IMR-90 (cell line): ENCODE data around the gene ZNF208. TPM values are rescaled to one million over a fixed set of nuclear protein-coding genes. Genes with fewer than 3 reads are reported as not detected.

Source experiments
- ATAC-seq: fragments of 200-7000 bp; cut with Tn5 transposase; 2 replicates; pipeline ENCODE4 v1.9.1; 2020; ENCODE audit warnings: low read depth, mild to moderate bottlenecking, moderate library complexity
- BruUV-seq: library from RNA; stranded (reverse); fragments of 400-500 nt; replicated peaks from 2 replicates; lab custom pipeline; 2021; lab: Mats Ljungman, UMichigan
- CTCF ChIA-PET: fragments of 300-600 bp; formaldehyde crosslinking; extraction: SDS; loops from one replicate; lab custom pipeline; 2021; ENCODE audit warnings: antibody characterized with exemption; lab: Yijun Ruan, JAX
- POLR2A ChIA-PET: fragments of 300-600 bp; sonication (Branson Sonifier 250); formaldehyde crosslinking; loops from one replicate; lab custom pipeline; 2022; ENCODE audit warnings: antibody characterized with exemption; ENCODE audit not compliant: unreplicated experiment; lab: Charles Lee
- DNase-seq: peaks from one replicate; pipeline ENCODE4 v3.0.0; 2013
- H2AFZ ChIP-seq: replicated peaks from 2 replicates; pipeline ENCODE3; 2013; ENCODE audit warnings: low read length, mild to moderate bottlenecking; ENCODE audit not compliant: poor library complexity
- H2AK5ac ChIP-seq: 2 replicates; pipeline ENCODE4 v1.6.1; 2013; ENCODE audit warnings: low read depth, low read length, inconsistent platforms
- H2AK9ac ChIP-seq: replicated peaks from 2 replicates; pipeline ENCODE3; 2013; ENCODE audit warnings: mild to moderate bottlenecking, low read depth, low read length, moderate library complexity; ENCODE audit not compliant: poor library complexity
- H2BK120ac ChIP-seq: 2 replicates; pipeline ENCODE4 v1.6.1; 2013; ENCODE audit warnings: low read depth, low read length, inconsistent platforms
- H2BK15ac ChIP-seq: 3 replicates; pipeline ENCODE4 v1.6.1; 2013; ENCODE audit warnings: low read depth, low read length, inconsistent platforms
- H2BK20ac ChIP-seq: 2 replicates; pipeline ENCODE4 v1.6.1; 2013; ENCODE audit warnings: low read depth, mild to moderate bottlenecking, inconsistent platforms, low read length, moderate library complexity
- H2BK5ac ChIP-seq: 2 replicates; pipeline ENCODE4 v1.6.1; 2013; ENCODE audit warnings: mild to moderate bottlenecking, low read depth, low read length, inconsistent platforms; ENCODE audit not compliant: poor library complexity, severe bottlenecking
- H3K14ac ChIP-seq: replicated peaks from 2 replicates; pipeline ENCODE4 v1.6.1; 2013; ENCODE audit warnings: low read depth, low read length, inconsistent platforms
- H3K18ac ChIP-seq: 2 replicates; pipeline ENCODE4 v1.6.1; 2013; ENCODE audit warnings: low read depth, low read length, control low read depth
- H3K23ac ChIP-seq: 2 replicates; pipeline ENCODE4 v1.6.1; 2013; ENCODE audit warnings: low read depth, low read length, inconsistent platforms
- H3K27ac ChIP-seq: 2 replicates; pipeline ENCODE4 v1.5.1; 2013; ENCODE audit warnings: mild to moderate bottlenecking, control low read depth, low read length; ENCODE audit not compliant: insufficient read depth
- H3K27me3 ChIP-seq: 2 replicates; pipeline ENCODE4 v1.6.1; 2013; ENCODE audit warnings: low read length; ENCODE audit not compliant: control insufficient read depth, insufficient read depth
- H3K36me3 ChIP-seq: 2 replicates; pipeline ENCODE4 v1.6.1; 2013; ENCODE audit warnings: low read length, mixed read lengths; ENCODE audit not compliant: control insufficient read depth, insufficient read depth
- H3K4ac ChIP-seq: 2 replicates; pipeline ENCODE4 v1.6.1; 2013; ENCODE audit warnings: low read depth, low read length, inconsistent platforms
- H3K4me1 ChIP-seq: 2 replicates; pipeline ENCODE4 v1.6.1; 2013; ENCODE audit warnings: low read length, mixed read lengths; ENCODE audit not compliant: control insufficient read depth, insufficient read depth
- H3K4me2 ChIP-seq: 2 replicates; pipeline ENCODE4 v1.6.1; 2013; ENCODE audit warnings: low read depth, mild to moderate bottlenecking, control low read depth, low read length, moderate library complexity
- H3K4me3 ChIP-seq: 2 replicates; pipeline ENCODE4 v1.5.1; 2013; ENCODE audit warnings: low read depth, mild to moderate bottlenecking, control low read depth, low read length, moderate library complexity; ENCODE audit not compliant: insufficient read depth
- H3K56ac ChIP-seq: 2 replicates; pipeline ENCODE4 v1.6.1; 2013; ENCODE audit warnings: low read length, inconsistent platforms; ENCODE audit not compliant: insufficient read depth; ENCODE audit errors: extremely low read depth
- H3K79me1 ChIP-seq, 2 experiments: 2 replicates each; pipeline ENCODE4 v1.6.1; 2013; ENCODE audit warnings: low read length in 2 of 2, inconsistent platforms in 1 of 2, low read depth in 1 of 2
- H3K9ac ChIP-seq: 2 replicates; pipeline ENCODE4 v1.6.1; 2013; ENCODE audit warnings: low read depth, low read length, control low read depth
- H3K9me1 ChIP-seq: 2 replicates; pipeline ENCODE4 v1.6.1; 2013; ENCODE audit warnings: low read length, inconsistent platforms; ENCODE audit not compliant: insufficient read depth
- H3K9me3 ChIP-seq: 2 replicates; pipeline ENCODE4 v1.6.1; 2013; ENCODE audit warnings: low read length; ENCODE audit not compliant: control insufficient read depth, insufficient read depth
- H4K20me1 ChIP-seq: 2 replicates; pipeline ENCODE4 v1.6.1; 2013; ENCODE audit warnings: low read length, inconsistent platforms; ENCODE audit not compliant: insufficient read depth
- H4K5ac ChIP-seq: 2 replicates; pipeline ENCODE4 v1.6.1; 2013; ENCODE audit warnings: mild to moderate bottlenecking, low read depth, low read length, control low read depth
- H4K8ac ChIP-seq, 2 experiments: 2 replicates each; pipeline ENCODE4 v1.6.1; 2013; ENCODE audit warnings: low read depth in 2 of 2, low read length in 2 of 2, control low read depth in 1 of 2, inconsistent platforms in 1 of 2
- H4K91ac ChIP-seq: 2 replicates; pipeline ENCODE4 v1.6.1; 2013; ENCODE audit warnings: low read depth, low read length, inconsistent platforms; ENCODE audit not compliant: insufficient read depth
- BHLHE40 ChIP-seq: fragments of 150-350 bp; IDR thresholded peaks from 2 replicates; pipeline ENCODE4 v1.6.1; 2016; ENCODE audit warnings: mild to moderate bottlenecking, low read depth, low read length
- CHD1 ChIP-seq: IDR thresholded peaks from 2 replicates; pipeline ENCODE4 v1.6.1; 2012; ENCODE audit warnings: low read depth, low read length, improper control_type of control experiment
- FOS ChIP-seq: fragments of 150-350 bp; IDR thresholded peaks from 2 replicates; pipeline ENCODE4 v1.6.1; 2016; ENCODE audit warnings: low read depth, low read length
- MAFK ChIP-seq: IDR thresholded peaks from 2 replicates; pipeline ENCODE4 v1.6.1; 2012; ENCODE audit warnings: low read depth, low read length, improper control_type of control experiment
- MXI1 ChIP-seq: IDR thresholded peaks from 2 replicates; pipeline ENCODE4 v1.6.1; 2012; ENCODE audit warnings: low read depth, mild to moderate bottlenecking, low read length, moderate library complexity, borderline replicate concordance
- RCOR1 ChIP-seq: IDR thresholded peaks from 2 replicates; pipeline ENCODE4 v1.6.1; 2012; ENCODE audit warnings: mild to moderate bottlenecking, low read length, improper control_type of control experiment; ENCODE audit not compliant: insufficient replicate concordance
- USF2 ChIP-seq: fragments of 150-350 bp; IDR thresholded peaks from 2 replicates; pipeline ENCODE4 v1.6.1; 2017; ENCODE audit warnings: mild to moderate bottlenecking, antibody characterized with exemption, low read length, low read depth
- dilution Hi-C: fragments of 300-500 bp; cut with HindIII; formaldehyde crosslinking; loops from one replicate; pipeline ENCODE4 v1.14.3; 2018; ENCODE audit warnings: low sequenced_read_pairs; ENCODE audit not compliant: unreplicated experiment
- in situ Hi-C: fragments of 300-500 bp; cut with MboI; formaldehyde crosslinking; loops from 3 replicates; pipeline ENCODE4 v1.14.3; 2019; ENCODE audit warnings: low sequenced_read_pairs, inconsistent platforms, mixed read lengths
- intact Hi-C: fragments of 100-400 bp; cut with micrococcal nuclease; formaldehyde crosslinking; loops from 2 replicates; pipeline ENCODE4 v1.10.0; 2022
- polyA plus RNA-seq, 3 experiments: library from polyadenylated mRNA; depleted of rRNA; stranded (reverse); fragments of >200 nt; gene quantifications; 2 replicates each; pipeline ENCODE4 v1.2.3, GENCODE V29; 2012; ENCODE audit warnings: low replicate concordance in 1 of 3
- total RNA-seq: library from RNA; depleted of rRNA; stranded (reverse); fragments of >200 nt; gene quantifications from 2 replicates; pipeline ENCODE4 v1.2.3, GENCODE V29; 2012

ZNF208 gene
- total and polyA plus RNA-seq, 2 of the 4 experiments (the other 2 are of a cell fraction): not detected

- H4K20me1 ChIP-seq: no peaks in the 10 kb centered on the region
- no peak for DNase-seq
- no TSS peak for BruUV-seq
- H4K8ac ChIP-seq: no peak overlapping the region
- H2BK120ac ChIP-seq: no peak overlapping the region
- in situ Hi-C loops: no loop called here
- H2BK15ac ChIP-seq: no peak overlapping the region
- H2BK20ac ChIP-seq: no peak overlapping the region
- intact Hi-C loops: no loop called here
- ChIA-PET POLR2A (no interaction called here), CTCF (no interaction called here)
- H3K36me3 ChIP-seq: no peaks in the 10 kb centered on the region
- H3K4me2 ChIP-seq: no peak overlapping the region
- H3K4me3 ChIP-seq: no peak overlapping the region
- H4K91ac ChIP-seq: no peak overlapping the region
- no peak for ATAC-seq
- H3K9me3 ChIP-seq: peaks cover 18% of the 10 kb centered on the region
- H3K9ac ChIP-seq: no peak overlapping the region
- H3K56ac ChIP-seq: no peak overlapping the region
- H4K5ac ChIP-seq: no peak overlapping the region
- no peaks in the 10 kb centered on the region for H3K27me3 ChIP-seq
- dilution Hi-C loops: no loop called here
- H3K23ac ChIP-seq: no peak overlapping the region
- no peak overlapping the region for H2BK5ac ChIP-seq
- H2AK9ac ChIP-seq: no peak overlapping the region
- no peaks in the 10 kb centered on the region for H3K9me1 ChIP-seq
- no peak overlapping the region for H3K4ac ChIP-seq
- no peak overlapping the region for H2AFZ ChIP-seq
- no peak overlapping the region for H2AK5ac ChIP-seq
- TF ChIP-seq MXI1: no peak
- no peak for TF ChIP-seq MAFK
- TF ChIP-seq FOS: no peak
- TF ChIP-seq RCOR1: no peak
- TF ChIP-seq USF2: no peak
- no peak for TF ChIP-seq BHLHE40
- TF ChIP-seq CHD1: no peak
- no peak overlapping the region for H3K27ac ChIP-seq
- no peaks in the 10 kb centered on the region for H3K79me1 ChIP-seq
- H3K4me1 ChIP-seq: no peaks in the 10 kb centered on the region
- H3K14ac ChIP-seq: no peak overlapping the region
- H3K18ac ChIP-seq: no peak overlapping the region
These were observed 19.9 kb upstream of the ZNF208 start for GRCh38 chr19:22030680-22031079.
